LNCAP (cell line): Measurements from ENCODE around the gene SYTL1.

Experiments
- TF ChIP-seq, protein P1 (sequence below): fragments of 450-650 bp; IDR thresholded peaks from 2 replicates; pipeline ENCODE4 v1.5.1; 2017; ENCODE audit warnings: mild to moderate bottlenecking

SYTL1 gene

DNA sequence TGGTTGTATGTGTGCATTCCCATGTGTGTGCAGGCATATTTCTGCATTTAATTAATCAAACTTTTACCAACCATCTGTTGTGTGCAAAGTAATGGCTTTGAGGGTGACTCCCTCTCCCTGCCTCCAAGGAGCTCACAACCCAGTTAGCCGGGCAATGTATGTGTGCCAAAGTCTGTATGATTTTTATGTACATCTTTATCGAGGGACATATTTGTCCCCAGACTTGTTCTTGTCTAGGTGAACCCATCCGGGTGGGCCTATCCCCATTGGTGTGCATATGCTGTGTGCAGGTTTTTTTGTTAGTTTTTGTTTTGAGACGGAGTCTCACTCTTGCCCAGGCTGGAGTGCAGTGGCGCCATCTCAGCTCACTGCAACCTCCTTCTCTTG lies 1.8 kb downstream of the SYTL1 start:
- TF ChIP-seq, protein P1, sequence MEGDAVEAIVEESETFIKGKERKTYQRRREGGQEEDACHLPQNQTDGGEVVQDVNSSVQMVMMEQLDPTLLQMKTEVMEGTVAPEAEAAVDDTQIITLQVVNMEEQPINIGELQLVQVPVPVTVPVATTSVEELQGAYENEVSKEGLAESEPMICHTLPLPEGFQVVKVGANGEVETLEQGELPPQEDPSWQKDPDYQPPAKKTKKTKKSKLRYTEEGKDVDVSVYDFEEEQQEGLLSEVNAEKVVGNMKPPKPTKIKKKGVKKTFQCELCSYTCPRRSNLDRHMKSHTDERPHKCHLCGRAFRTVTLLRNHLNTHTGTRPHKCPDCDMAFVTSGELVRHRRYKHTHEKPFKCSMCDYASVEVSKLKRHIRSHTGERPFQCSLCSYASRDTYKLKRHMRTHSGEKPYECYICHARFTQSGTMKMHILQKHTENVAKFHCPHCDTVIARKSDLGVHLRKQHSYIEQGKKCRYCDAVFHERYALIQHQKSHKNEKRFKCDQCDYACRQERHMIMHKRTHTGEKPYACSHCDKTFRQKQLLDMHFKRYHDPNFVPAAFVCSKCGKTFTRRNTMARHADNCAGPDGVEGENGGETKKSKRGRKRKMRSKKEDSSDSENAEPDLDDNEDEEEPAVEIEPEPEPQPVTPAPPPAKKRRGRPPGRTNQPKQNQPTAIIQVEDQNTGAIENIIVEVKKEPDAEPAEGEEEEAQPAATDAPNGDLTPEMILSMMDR = no peak

DNA sequence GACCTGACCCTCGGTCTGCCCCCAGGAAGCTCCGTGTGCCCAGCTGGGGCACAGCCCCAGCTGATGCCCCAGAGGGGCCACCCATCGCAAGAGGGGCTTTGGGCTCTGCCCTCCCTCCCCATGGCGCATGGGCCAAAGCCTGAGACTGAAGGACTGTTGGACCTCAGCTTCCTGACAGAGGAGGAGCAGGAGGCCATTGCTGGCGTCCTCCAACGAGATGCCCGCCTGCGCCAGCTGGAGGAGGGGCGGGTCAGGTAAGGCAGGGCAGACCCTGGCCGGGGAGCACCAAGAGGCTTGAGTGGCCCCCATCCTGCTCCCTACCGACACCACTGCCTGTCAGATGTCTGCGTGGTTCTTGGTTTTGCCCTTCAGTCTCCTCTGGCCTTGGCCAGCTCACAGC lies 3.5 kb downstream of the SYTL1 start:
- TF ChIP-seq, protein P1 = no peak

DNA sequence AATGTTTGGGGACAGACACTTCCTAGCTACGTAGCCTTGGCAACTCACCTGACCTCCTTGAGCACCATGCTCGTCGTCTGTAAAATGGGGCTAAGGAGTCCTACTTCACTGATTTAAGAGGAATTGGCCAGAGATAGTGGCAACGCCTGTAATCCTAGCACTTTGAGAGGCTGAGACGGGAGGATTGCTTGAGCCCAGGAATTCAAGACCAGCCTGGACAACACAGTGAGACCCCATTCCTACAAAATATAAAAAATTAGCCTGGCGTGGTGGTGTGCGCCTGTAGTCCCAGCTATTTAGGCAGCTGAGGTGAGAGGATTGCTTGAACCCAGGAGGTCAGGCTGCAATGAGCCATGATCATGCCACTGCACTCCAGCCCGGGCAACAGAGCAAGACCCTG lies 4.5 kb downstream of the SYTL1 start:
- TF ChIP-seq, protein P1 = no peak

DNA sequence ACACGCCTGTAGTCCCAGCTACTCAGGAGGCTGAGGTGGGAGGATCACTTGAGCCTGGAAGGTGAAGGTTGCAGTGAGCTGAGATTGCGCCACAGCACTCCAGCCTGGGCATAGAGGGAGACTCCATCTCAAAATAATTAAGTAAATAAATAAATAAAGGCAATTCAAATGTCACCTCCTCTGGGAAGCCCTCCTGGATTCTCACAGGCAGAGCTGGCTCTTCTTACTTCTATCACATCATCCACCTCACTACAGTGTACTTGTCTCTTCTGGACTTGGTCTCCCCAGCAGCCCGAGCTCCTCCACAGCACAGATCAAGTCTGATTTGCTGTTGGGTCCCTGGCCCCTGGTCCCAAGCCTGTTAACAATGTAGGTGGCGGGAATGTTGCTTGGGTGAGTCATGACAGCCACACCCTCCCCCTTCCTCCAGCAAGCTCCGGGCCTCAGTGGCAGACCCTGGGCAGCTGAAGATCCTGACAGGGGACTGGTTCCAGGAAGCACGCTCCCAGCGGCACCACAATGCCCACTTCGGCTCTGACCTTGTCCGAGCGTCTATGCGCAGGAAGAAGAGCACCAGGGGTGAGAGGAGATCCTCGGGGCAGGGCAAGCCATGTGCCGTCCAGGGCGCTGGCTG lies 5.3 kb downstream of the SYTL1 start:
- TF ChIP-seq, protein P1 = no peak

DNA sequence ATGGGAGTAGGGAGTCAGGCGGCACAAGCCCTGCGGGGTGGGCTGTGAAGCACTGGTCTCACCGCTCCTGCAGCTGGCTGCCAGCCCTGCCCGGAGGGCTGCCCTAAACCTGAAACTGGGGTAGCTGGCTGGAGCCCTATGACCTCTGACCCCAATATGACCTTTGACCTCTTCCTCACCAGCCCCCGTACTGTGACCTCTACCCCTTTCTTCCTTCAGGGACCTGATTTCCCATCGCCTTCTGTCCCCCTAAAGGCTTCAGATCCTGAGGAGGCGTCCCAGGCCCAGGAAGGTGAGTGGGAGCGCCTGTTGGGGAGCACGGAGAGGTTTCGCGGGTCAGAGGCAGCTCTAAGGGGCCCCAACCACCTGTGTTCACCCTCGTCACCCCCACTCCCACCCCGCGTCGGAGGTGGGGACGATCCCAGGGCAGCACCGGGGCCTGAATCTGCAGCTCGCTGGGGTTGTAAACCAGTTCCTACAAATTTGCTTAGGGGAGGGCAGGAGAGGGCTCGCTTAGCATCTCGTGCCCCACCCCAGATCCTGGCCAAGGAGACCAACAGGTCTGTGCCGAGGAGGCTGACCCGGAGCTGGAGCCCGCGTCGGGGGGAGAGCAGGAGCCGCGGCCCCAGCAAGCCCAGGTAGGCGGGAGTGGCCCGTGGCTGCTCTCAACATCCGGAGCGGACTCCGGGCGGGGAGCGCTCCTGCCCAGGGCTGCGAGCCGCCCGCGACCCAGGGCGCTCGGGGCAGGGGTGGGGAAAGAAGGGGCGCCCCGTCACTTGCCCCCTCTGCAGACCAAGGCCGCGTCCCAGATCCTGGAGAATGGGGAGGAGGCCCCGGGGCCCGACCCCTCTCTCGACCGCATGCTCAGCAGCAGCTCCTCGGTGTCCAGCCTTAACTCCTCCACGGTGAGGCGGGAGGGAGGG lies 7.3 kb downstream of the SYTL1 start:
- TF ChIP-seq, protein P1 = no peak

DNA sequence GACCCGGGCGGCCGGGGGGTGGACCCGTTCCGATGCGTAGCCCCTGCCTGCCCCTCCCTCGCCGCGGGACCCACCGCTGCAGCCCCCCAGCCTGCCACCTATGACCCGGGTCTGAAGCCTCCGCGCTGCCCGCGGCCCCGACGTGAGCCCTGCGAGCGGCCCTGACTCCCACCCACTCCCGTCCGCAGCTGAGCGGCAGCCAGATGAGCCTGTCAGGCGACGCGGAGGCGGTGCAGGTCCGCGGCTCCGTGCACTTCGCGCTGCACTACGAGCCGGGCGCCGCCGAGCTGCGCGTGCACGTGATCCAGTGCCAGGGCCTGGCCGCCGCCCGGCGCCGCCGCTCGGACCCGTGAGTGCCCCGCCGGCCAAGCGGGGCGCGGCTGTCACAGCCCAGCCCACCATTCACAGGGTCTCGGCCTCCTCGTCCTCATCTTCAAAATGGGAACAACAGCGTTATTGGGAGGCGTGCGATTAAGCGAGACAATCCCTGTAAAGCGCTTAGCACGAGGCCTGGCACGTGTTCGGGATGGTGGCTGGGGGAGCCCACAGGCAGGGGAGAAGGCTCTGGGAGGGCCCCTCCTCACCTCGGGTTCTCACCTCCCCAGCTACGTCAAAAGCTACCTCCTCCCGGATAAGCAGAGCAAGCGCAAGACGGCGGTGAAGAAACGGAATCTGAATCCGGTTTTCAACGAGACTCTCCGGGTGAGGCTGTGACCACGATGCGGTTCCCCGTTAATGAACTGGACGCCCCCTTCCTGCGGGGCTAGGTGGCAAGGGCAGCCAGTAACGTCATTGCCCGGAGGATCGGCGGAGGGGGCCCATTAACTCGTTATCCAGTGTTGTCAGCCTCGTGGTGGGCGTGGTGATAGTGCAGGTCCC lies 8.2 kb downstream of the SYTL1 start:
- TF ChIP-seq, protein P1 = no peak
